H9 (cell line): ENCODE measurements around the gene NOP9. TPM values are rescaled to one million over a fixed set of nuclear protein-coding genes. Genes with fewer than 3 reads are reported as not detected.

Experiments
- DNase-seq: peaks from one replicate; pipeline ENCODE4 v3.0.0-alpha.2; 2017
- H2AFZ ChIP-seq: one replicate; pipeline ENCODE4 v1.6.1; 2013; ENCODE audit warnings: mild to moderate bottlenecking, low read length, control low read depth, moderate library complexity
- H2AK5ac ChIP-seq: 2 replicates; pipeline ENCODE4 v1.6.1; 2013; ENCODE audit warnings: low read length, control low read depth, mixed read lengths; ENCODE audit not compliant: insufficient read length
- H2BK120ac ChIP-seq: one replicate; pipeline ENCODE4 v1.6.1; 2013; ENCODE audit warnings: low read depth, mild to moderate bottlenecking, low read length, control low read depth, inconsistent platforms; ENCODE audit not compliant: poor library complexity, severe bottlenecking
- H2BK12ac ChIP-seq: 2 replicates; pipeline ENCODE4 v1.6.1; 2013; ENCODE audit warnings: low read length, control low read depth, mixed read lengths, low read depth; ENCODE audit not compliant: insufficient read length
- H2BK15ac ChIP-seq: 2 replicates; pipeline ENCODE4 v1.6.1; 2013; ENCODE audit warnings: low read depth, low read length, control low read depth
- H2BK20ac ChIP-seq: one replicate; pipeline ENCODE4 v1.6.1; 2013; ENCODE audit warnings: low read depth, mild to moderate bottlenecking, low read length, control low read depth, inconsistent platforms; ENCODE audit not compliant: poor library complexity, severe bottlenecking
- H2BK5ac ChIP-seq: 2 replicates; pipeline ENCODE4 v1.6.1; 2013; ENCODE audit warnings: low read length, control low read depth, mixed read lengths; ENCODE audit not compliant: insufficient read length
- H3K14ac ChIP-seq: 2 replicates; pipeline ENCODE4 v1.6.1; 2013; ENCODE audit warnings: low read length, control low read depth; ENCODE audit not compliant: insufficient read depth
- H3K18ac ChIP-seq: 2 replicates; pipeline ENCODE4 v1.6.1; 2013; ENCODE audit warnings: low read depth, mild to moderate bottlenecking, mixed read lengths, low read length, control low read depth; ENCODE audit not compliant: insufficient read length
- H3K23ac ChIP-seq: 2 replicates; pipeline ENCODE4 v1.6.1; 2013; ENCODE audit warnings: low read length, control low read depth, mixed read lengths, low read depth; ENCODE audit not compliant: insufficient read length
- H3K23me2 ChIP-seq: 2 replicates; pipeline ENCODE4 v1.6.1; 2013; ENCODE audit warnings: low read depth, mild to moderate bottlenecking, mixed read lengths, low read length, control low read depth; ENCODE audit not compliant: insufficient read length, poor library complexity, severe bottlenecking
- H3K27ac ChIP-seq: 2 replicates; pipeline ENCODE4 v1.5.1; 2013; ENCODE audit warnings: low read length, control low read depth, mixed read lengths, low read depth; ENCODE audit not compliant: insufficient read length
- H3K27me3 ChIP-seq: 2 replicates; pipeline ENCODE4 v1.6.1; 2013; ENCODE audit warnings: low read length, control low read depth, inconsistent platforms; ENCODE audit not compliant: insufficient read depth
- H3K4ac ChIP-seq: 2 replicates; pipeline ENCODE4 v1.6.1; 2013; ENCODE audit warnings: low read depth, mild to moderate bottlenecking, control low read depth, inconsistent platforms, low read length, moderate library complexity
- H3K4me1 ChIP-seq: 2 replicates; pipeline ENCODE4 v1.6.1; 2013; ENCODE audit warnings: low read length, control low read depth, inconsistent platforms; ENCODE audit not compliant: insufficient read depth
- H3K4me2 ChIP-seq: 2 replicates; pipeline ENCODE4 v1.6.1; 2013; ENCODE audit warnings: low read length, control low read depth, mixed read lengths; ENCODE audit not compliant: insufficient read length, insufficient read depth
- H3K56ac ChIP-seq: 2 replicates; pipeline ENCODE4 v1.6.1; 2013; ENCODE audit warnings: low read depth, mild to moderate bottlenecking, mixed read lengths, low read length, control low read depth; ENCODE audit not compliant: insufficient read length
- H3K79me1 ChIP-seq: 2 replicates; pipeline ENCODE4 v1.6.1; 2013; ENCODE audit warnings: low read depth, mild to moderate bottlenecking, moderate library complexity, low read length, control low read depth, inconsistent platforms; ENCODE audit not compliant: insufficient read depth, poor library complexity, severe bottlenecking
- H3K79me2 ChIP-seq: 2 replicates; pipeline ENCODE4 v1.6.1; 2013; ENCODE audit warnings: low read length, control low read depth, inconsistent platforms; ENCODE audit not compliant: insufficient read depth
- H3K9ac ChIP-seq: 2 replicates; pipeline ENCODE4 v1.6.1; 2013; ENCODE audit warnings: low read length, control low read depth, mixed read lengths; ENCODE audit not compliant: insufficient read length; ENCODE audit errors: extremely low read depth
- H3K9me3 ChIP-seq: one replicate; pipeline ENCODE4 v1.6.1; 2013; ENCODE audit warnings: low read depth, low read length, inconsistent platforms; ENCODE audit not compliant: control insufficient read depth
- H3T11ph ChIP-seq: one replicate; pipeline ENCODE4 v1.6.1; 2013; ENCODE audit warnings: mild to moderate bottlenecking, low read length, control low read depth, inconsistent platforms
- H4K20me1 ChIP-seq: one replicate; pipeline ENCODE4 v1.6.1; 2013; ENCODE audit not compliant: control insufficient read depth, insufficient read length, insufficient read depth
- H4K5ac ChIP-seq: 2 replicates; pipeline ENCODE4 v1.6.1; 2013; ENCODE audit warnings: low read depth, mild to moderate bottlenecking, mixed read lengths, low read length, control low read depth; ENCODE audit not compliant: insufficient read length
- H4K8ac ChIP-seq: replicated peaks from 2 replicates; pipeline ENCODE4 v1.6.1; 2013; ENCODE audit warnings: low read length, control low read depth, mixed read lengths, low read depth; ENCODE audit not compliant: insufficient read length
- H4K91ac ChIP-seq: 2 replicates; pipeline ENCODE4 v1.6.1; 2013; ENCODE audit warnings: low read depth, mild to moderate bottlenecking, moderate library complexity, mixed read lengths, low read length, control low read depth; ENCODE audit not compliant: insufficient read length
- H3K27ac Mint-ChIP-seq, 3 experiments: 2 replicates in 2 of 3; 3 replicates in 1 of 3; pipeline ENCODE4 v1.8.0; 2020 to 2021; ENCODE audit warnings: mixed read lengths in 3 of 3, mild to moderate bottlenecking in 1 of 3, moderate library complexity in 1 of 3
- H3K27me3 Mint-ChIP-seq: 2 replicates; pipeline ENCODE4 v1.8.0; 2021; ENCODE audit warnings: low read depth, mild to moderate bottlenecking, moderate library complexity, mixed read lengths
- H3K36me3 Mint-ChIP-seq, 3 experiments: 2 replicates in 2 of 3; 3 replicates in 1 of 3; pipeline ENCODE4 v1.8.0; 2020 to 2021; ENCODE audit warnings: low read depth in 3 of 3, mixed read lengths in 3 of 3; ENCODE audit not compliant: insufficient read depth in 1 of 3
- H3K4me1 Mint-ChIP-seq, 2 experiments: 2 replicates each; pipeline ENCODE4 v1.8.0; 2020; ENCODE audit warnings: mixed read lengths in 2 of 2
- H3K4me3 Mint-ChIP-seq, 2 experiments: 2 replicates in 1 of 2; 3 replicates in 1 of 2; pipeline ENCODE4 v1.8.0; 2020 to 2021; ENCODE audit warnings: mild to moderate bottlenecking in 2 of 2, mixed read lengths in 2 of 2, moderate library complexity in 1 of 2
- H3K9me3 Mint-ChIP-seq, 2 experiments: 2 replicates in 1 of 2; 3 replicates in 1 of 2; pipeline ENCODE4 v1.8.0; 2020; ENCODE audit warnings: mild to moderate bottlenecking in 2 of 2, mixed read lengths in 2 of 2, moderate library complexity in 1 of 2
- WGBS: extraction: QIAGEN DNeasy Blood & Tissue Kit; methylation state at CpG from one replicate; pipeline ENCODE4 v1.1.7; 2013; ENCODE audit warnings: missing lambda C conversion rate, low lambda C conversion rate, mixed read lengths; ENCODE audit not compliant: insufficient read length; ENCODE audit errors: extremely low coverage; 5-methylcytosine and 5-hydroxymethylcytosine counted together
- total RNA-seq: library from RNA; stranded (reverse); gene quantifications from 2 replicates; pipeline ENCODE4 v1.2.1, GENCODE V29; 2021
- TF ChIP-seq, protein P1 (sequence below): fragments of 200-600 bp; sonication (generic); conservative IDR thresholded peaks from 3 replicates; pipeline ENCODE4 v1.8.0; 2021; ENCODE audit warnings: antibody characterized with exemption, mild to moderate bottlenecking

Gene NOP9
- total RNA-seq, 1 experiment from 2014 or later = 34.7 TPM

DNA sequence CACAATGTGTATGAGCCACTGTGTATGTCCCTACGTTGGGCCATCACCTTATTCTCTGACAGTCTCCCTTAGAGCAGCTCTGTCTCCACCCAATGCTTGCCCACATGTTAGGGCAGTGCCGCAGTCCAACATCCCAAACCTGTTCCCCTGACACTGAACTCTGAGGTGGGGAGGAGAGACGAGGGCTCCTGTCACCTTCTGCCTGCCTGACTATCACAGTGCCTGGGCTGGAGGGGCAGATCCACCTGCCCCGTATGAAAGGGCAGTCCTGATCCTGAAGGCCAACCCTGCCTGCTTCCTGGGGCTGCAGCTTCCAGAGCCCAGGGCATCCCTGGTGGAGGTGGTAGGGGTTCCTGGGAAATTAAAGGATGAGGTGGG, 38.9 kb upstream of the NOP9 start:
- H4K8ac ChIP-seq = no peak overlapping the region
- no peak overlapping the region for H2BK120ac ChIP-seq
- no peaks in the 10 kb centered on the region; a peak in 2 of 4 replicates for H3K4me1 Mint-ChIP-seq
- TF ChIP-seq, protein P1, sequence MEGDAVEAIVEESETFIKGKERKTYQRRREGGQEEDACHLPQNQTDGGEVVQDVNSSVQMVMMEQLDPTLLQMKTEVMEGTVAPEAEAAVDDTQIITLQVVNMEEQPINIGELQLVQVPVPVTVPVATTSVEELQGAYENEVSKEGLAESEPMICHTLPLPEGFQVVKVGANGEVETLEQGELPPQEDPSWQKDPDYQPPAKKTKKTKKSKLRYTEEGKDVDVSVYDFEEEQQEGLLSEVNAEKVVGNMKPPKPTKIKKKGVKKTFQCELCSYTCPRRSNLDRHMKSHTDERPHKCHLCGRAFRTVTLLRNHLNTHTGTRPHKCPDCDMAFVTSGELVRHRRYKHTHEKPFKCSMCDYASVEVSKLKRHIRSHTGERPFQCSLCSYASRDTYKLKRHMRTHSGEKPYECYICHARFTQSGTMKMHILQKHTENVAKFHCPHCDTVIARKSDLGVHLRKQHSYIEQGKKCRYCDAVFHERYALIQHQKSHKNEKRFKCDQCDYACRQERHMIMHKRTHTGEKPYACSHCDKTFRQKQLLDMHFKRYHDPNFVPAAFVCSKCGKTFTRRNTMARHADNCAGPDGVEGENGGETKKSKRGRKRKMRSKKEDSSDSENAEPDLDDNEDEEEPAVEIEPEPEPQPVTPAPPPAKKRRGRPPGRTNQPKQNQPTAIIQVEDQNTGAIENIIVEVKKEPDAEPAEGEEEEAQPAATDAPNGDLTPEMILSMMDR = no peak
- no peak overlapping the region for H3K23ac ChIP-seq
- no peak overlapping the region; a peak in 1 of 5 replicates for H3K4me3 Mint-ChIP-seq
- H2AFZ ChIP-seq = no peak overlapping the region
- no peak overlapping the region for H2BK12ac ChIP-seq
- no peak overlapping the region for H4K5ac ChIP-seq
- H2BK20ac ChIP-seq = no peak overlapping the region
- H3K27me3 ChIP-seq = no peaks in the 10 kb centered on the region
- no peaks in the 10 kb centered on the region for H3K79me1 ChIP-seq
- no peaks in the 10 kb centered on the region for H3K4me1 ChIP-seq
- no peaks in the 10 kb centered on the region for H3K9me3 ChIP-seq
- no peak for DNase-seq
- H3K27ac ChIP-seq = no peak overlapping the region
- H3K23me2 ChIP-seq = no peaks in the 10 kb centered on the region
- H3K18ac ChIP-seq = no peak overlapping the region
- H2BK5ac ChIP-seq = no peak overlapping the region
- no peak overlapping the region for H3K56ac ChIP-seq
- peak overlapping the region in 1 of 3 experiments; percentile 41; a peak in 1 of 7 replicates for H3K27ac Mint-ChIP-seq
- H3K4ac ChIP-seq = no peak overlapping the region
- no peak overlapping the region for H2AK5ac ChIP-seq
- H3K14ac ChIP-seq = no peak overlapping the region
- no peaks in the 10 kb centered on the region for H4K20me1 ChIP-seq
- H3K9me3 Mint-ChIP-seq = no peaks in the 10 kb centered on the region
- no peaks in the 10 kb centered on the region for H3K79me2 ChIP-seq
- H3K4me2 ChIP-seq = no peak overlapping the region
- H3T11ph ChIP-seq = no peak overlapping the region
- no peak overlapping the region for H2BK15ac ChIP-seq
- H3K27me3 Mint-ChIP-seq = no peaks in the 10 kb centered on the region; the same call in 1 of the 2 replicates
- no peak overlapping the region for H4K91ac ChIP-seq
- H3K36me3 Mint-ChIP-seq = 0 out of 7 replicates have a peak, but pooled peaks cover 0 to under 1% (median 0%) of the 10 kb centered on the region in 3 experiments
- H3K9ac ChIP-seq = no peak overlapping the region
- no CpG with 5 or more reads among the region's 4 CpGs for WGBS
